T-cell (primary cell): Measurements from ENCODE around the gene GPR42. TPM values are rescaled to one million over a fixed set of nuclear protein-coding genes. Genes with fewer than 3 reads are reported as not detected.

Source experiments
- ATAC-seq, 4 experiments: fragments of 200-7000 bp in 3 of 4; fragments of 150-1000 bp in 1 of 4; cut with Tn5 transposase; replicated peaks in 1 of 4; 1 replicate in 3 of 4; 2 replicates in 1 of 4; pipeline ENCODE4 v1.10.0; 2021; ENCODE audit warnings: moderate library complexity in 3 of 4, mild to moderate bottlenecking in 2 of 4, moderate number of reproducible peaks in 1 of 4
- CTCF ChIA-PET, 2 donors: fragments of 300-600 bp; sonication (Branson Sonifier 250); formaldehyde crosslinking; loops; one replicate each; lab custom pipeline; 2022; ENCODE audit warnings: antibody characterized with exemption in 2 of 2; lab: Charles Lee
- POLR2A ChIA-PET, 2 donors: fragments of 300-600 bp; sonication (Branson Sonifier 250); formaldehyde crosslinking; loops; one replicate each; lab custom pipeline; 2022; ENCODE audit warnings: antibody characterized with exemption in 2 of 2; lab: Charles Lee
- DNase-seq, 35 experiments: peaks; one replicate each; pipeline versions ENCODE4 v3.0.0 to v3.0.0-alpha.2; 2013 to 2023
- H3K27ac ChIP-seq: one replicate; pipeline ENCODE4 v1.5.1; 2013; ENCODE audit warnings: low read length
- H3K27me3 ChIP-seq, 2 experiments: replicated peaks in 1 of 2; 1 replicate in 1 of 2; 2 replicates in 1 of 2; pipeline versions ENCODE4 v1.6.1 to v1.7.0; 2013; ENCODE audit warnings: low read length in 1 of 2, mixed read lengths in 1 of 2; ENCODE audit not compliant: control insufficient read depth in 2 of 2, insufficient read depth in 2 of 2; ENCODE audit errors: extremely low read depth in 1 of 2
- H3K36me3 ChIP-seq, 2 donors: 1 replicate in 1 of 2; 2 replicates in 1 of 2; pipeline versions ENCODE4 v1.6.1 to v1.7.0; 2013; ENCODE audit warnings: low read length in 1 of 2; ENCODE audit not compliant: control insufficient read depth in 2 of 2, insufficient read depth in 1 of 2; ENCODE audit errors: extremely low read depth in 1 of 2
- H3K4me1 ChIP-seq, 2 experiments: 1 replicate in 1 of 2; 2 replicates in 1 of 2; pipeline versions ENCODE4 v1.6.1 to v1.7.0; 2013; ENCODE audit warnings: low read length in 2 of 2, mixed read lengths in 1 of 2; ENCODE audit not compliant: insufficient read depth in 2 of 2, control insufficient read depth in 1 of 2; ENCODE audit errors: extremely low read depth in 1 of 2
- H3K4me3 ChIP-seq, 2 donors: 1 replicate in 1 of 2; 2 replicates in 1 of 2; pipeline versions ENCODE4 v1.5.1 to v1.7.0; 2013; ENCODE audit warnings: mild to moderate bottlenecking in 2 of 2, low read length in 1 of 2, moderate library complexity in 1 of 2; ENCODE audit not compliant: control insufficient read depth in 1 of 2; ENCODE audit errors: extremely low read depth in 1 of 2
- H3K9me3 ChIP-seq: 2 replicates; pipeline ENCODE4 v1.7.0; 2013
- H3K27ac Mint-ChIP-seq, 2 donors: one replicate each; pipeline ENCODE4 v1.8.0; 2020 to 2021; ENCODE audit warnings: mild to moderate bottlenecking in 2 of 2, mixed read lengths in 2 of 2
- H3K27me3 Mint-ChIP-seq, 2 donors: one replicate each; pipeline ENCODE4 v1.8.0; 2021 to 2022; ENCODE audit warnings: mixed read lengths in 2 of 2
- H3K36me3 Mint-ChIP-seq: one replicate; pipeline ENCODE4 v1.8.0; 2021; ENCODE audit warnings: mixed read lengths
- H3K4me1 Mint-ChIP-seq, 3 donors: one replicate each; pipeline ENCODE4 v1.8.0; 2020 to 2022; ENCODE audit warnings: mixed read lengths in 3 of 3, mild to moderate bottlenecking in 1 of 3
- H3K4me3 Mint-ChIP-seq, 3 donors: one replicate each; pipeline ENCODE4 v1.8.0; 2020 to 2022; ENCODE audit warnings: mild to moderate bottlenecking in 3 of 3, mixed read lengths in 3 of 3, moderate library complexity in 3 of 3
- H3K9me3 Mint-ChIP-seq, 3 donors: one replicate each; pipeline ENCODE4 v1.8.0; 2020 to 2022; ENCODE audit warnings: mixed read lengths in 3 of 3
- WGBS: methylation state at CpG from one replicate; pipeline ENCODE4 v1.1.5; 2013; ENCODE audit warnings: missing lambda C conversion rate; ENCODE audit not compliant: insufficient coverage; 5-methylcytosine and 5-hydroxymethylcytosine counted together
- total RNA-seq, 35 experiments: library from RNA in 6 of 35; stranded (reverse) in 6 of 35; fragments of 120-200 nt in 1 of 35; gene quantifications; one replicate each; pipeline versions ENCODE4 v1.2.1 to v1.2.4 and lab custom pipeline; 2013 to 2026

Gene GPR42
- total RNA-seq, 5 donors from 2014 or later (not counting 1 experiment from before 2014, with no cell fraction given): not detected

GRCh38 chr19:35417713-35418534 lies 47.1 kb downstream of the GPR42 start:
- no CpG with 5 or more reads among the region's 7 CpGs for WGBS
- DNase-seq: no peak
- no peaks in the 10 kb centered on the region for H3K9me3 ChIP-seq

GRCh38 chr19:35419046-35419445 lies 48.2 kb downstream of the GPR42 start:
- H3K4me3 ChIP-seq: no peak overlapping the region
- H3K27me3 ChIP-seq: peaks cover 3 to 14% of the 10 kb centered on the region in 2 experiments
- no peak overlapping the region for H3K27ac ChIP-seq
- no CpG with 5 or more reads among the region's 3 CpGs for WGBS
- Mint-ChIP-seq H3K4me1 (peaks cover 0 to 2% (median 0%) of the 10 kb centered on the region in 3 donors), H3K27ac (no peak overlapping the region), H3K36me3 (no peaks in the 10 kb centered on the region), H3K4me3 (no peak overlapping the region), H3K9me3 (no peaks in the 10 kb centered on the region), H3K27me3 (peaks cover 20 to 24% of the 10 kb centered on the region in 2 donors)
- H3K9me3 ChIP-seq: no peaks in the 10 kb centered on the region
- H3K36me3 ChIP-seq: no peaks in the 10 kb centered on the region
- DNase-seq (no peak), ATAC-seq (no peak)
- CTCF ChIA-PET: no interaction called here
- POLR2A ChIA-PET: no interaction called here
- H3K4me1 ChIP-seq: peaks cover 0 to 3% of the 10 kb centered on the region in 2 experiments

More at GRCh38 chr19:35417713-35418534, 47.1 kb downstream of the GPR42 start:
- H3K4me1 Mint-ChIP-seq: peaks cover 0 to 2% (median 0%) of the 10 kb centered on the region in 3 donors
- no peaks in the 10 kb centered on the region for H3K9me3 Mint-ChIP-seq
- Histone ChIP-seq H3K27me3 (peaks cover 3 to 14% of the 10 kb centered on the region in 2 experiments), H3K36me3 (no peaks in the 10 kb centered on the region), H3K4me1 (peaks cover 0 to 3% of the 10 kb centered on the region in 2 experiments), H3K27ac (no peak overlapping the region), H3K4me3 (no peak overlapping the region)
- no peak overlapping the region for H3K4me3 Mint-ChIP-seq
- ATAC-seq: no peak
- H3K27ac Mint-ChIP-seq: no peak overlapping the region
- ChIA-PET POLR2A (no interaction called here), CTCF (no interaction called here)
- H3K27me3 Mint-ChIP-seq: peaks cover 20 to 28% of the 10 kb centered on the region in 2 donors
- H3K36me3 Mint-ChIP-seq: no peaks in the 10 kb centered on the region

- Histone ChIP-seq H3K4me3 (no peak overlapping the region), H3K27me3 (peaks cover 3 to 14% of the 10 kb centered on the region in 2 experiments), H3K27ac (no peak overlapping the region), H3K9me3 (no peaks in the 10 kb centered on the region), H3K4me1 (peaks cover 0 to 3% of the 10 kb centered on the region in 2 experiments), H3K36me3 (no peaks in the 10 kb centered on the region)
- H3K9me3 Mint-ChIP-seq: no peaks in the 10 kb centered on the region
- no peak overlapping the region for H3K4me3 Mint-ChIP-seq
- H3K27ac Mint-ChIP-seq: no peak overlapping the region
- peaks cover 0 to 2% (median 0%) of the 10 kb centered on the region in 3 donors for H3K4me1 Mint-ChIP-seq
- ATAC-seq (no peak), DNase-seq (no peak)
- POLR2A ChIA-PET: no interaction called here
- no peaks in the 10 kb centered on the region for H3K36me3 Mint-ChIP-seq
- WGBS: no CpG with 5 or more reads among the region's 5 CpGs
- CTCF ChIA-PET: no interaction called here
- H3K27me3 Mint-ChIP-seq: peaks cover 20 to 25% of the 10 kb centered on the region in 2 donors
Measured at GRCh38 chr19:35419805-35420204, 48.9 kb downstream of the GPR42 start.

- no peak overlapping the region for H3K27ac ChIP-seq
- peaks cover 12 to 17% of the 10 kb centered on the region in 2 donors for H3K27me3 Mint-ChIP-seq
- H3K27ac Mint-ChIP-seq: no peak overlapping the region
- H3K36me3 Mint-ChIP-seq: no peaks in the 10 kb centered on the region
- ChIA-PET POLR2A (no interaction called here), CTCF (interaction anchor here in 1 of 2 donors (0.6 kb wide), 1 partner anchor 10 kb away, joined by 4 read pairs; no protein-coding TSS in a partner anchor)
- 83% methylated on average over 7 of the region's 11 CpGs for WGBS
- no peak overlapping the region for H3K4me3 ChIP-seq
- H3K27me3 ChIP-seq: peaks cover 3 to 17% of the 10 kb centered on the region in 2 experiments
- peaks cover 0 to 2% (median 0%) of the 10 kb centered on the region in 3 donors for H3K4me1 Mint-ChIP-seq
- H3K9me3 ChIP-seq: no peaks in the 10 kb centered on the region
- ATAC-seq (no peak), DNase-seq (no peak)
- peaks cover 0 to 3% of the 10 kb centered on the region in 2 experiments for H3K4me1 ChIP-seq
- H3K36me3 ChIP-seq: no peaks in the 10 kb centered on the region
- no peaks in the 10 kb centered on the region for H3K9me3 Mint-ChIP-seq
- H3K4me3 Mint-ChIP-seq: no peak overlapping the region
Measured at GRCh38 chr19:35421362-35421761, 50.5 kb downstream of the GPR42 start.

Other genes starting within 250 kb of the GPR42 start
- gene LGI4, start 236.0 kb upstream of the GPR42 start, total RNA-seq: 1 to 10 TPM in 1 of 5 donors, under 1 TPM in 4; 0.15 to 1.1 (median 0.89) TPM
- gene FXYD1, start 232.2 kb upstream of the GPR42 start, total RNA-seq: 1 to 10 TPM in 4 of 5 donors, under 1 TPM in 1; 0.70 to 7.7 (median 4.8) TPM
- gene FXYD7, start 227.8 kb upstream of the GPR42 start, total RNA-seq: 10 to 100 TPM in 4 of 5 donors, 1 to 10 TPM in 1; 8.8 to 24.0 (median 12.6) TPM
- gene FXYD5, start 216.3 kb upstream of the GPR42 start, total RNA-seq: 100 to 1,000 TPM; 440 to 616 (median 504) TPM
- gene FAM187B, start 142.3 kb upstream of the GPR42 start, total RNA-seq: not detected
- 10 to 100 TPM; 36.8 to 64.9 (median 57.4) TPM for gene LSR, start 122.1 kb upstream of the GPR42 start, total RNA-seq
- gene USF2, start 102.1 kb upstream of the GPR42 start, total RNA-seq: 100 to 1,000 TPM; 207 to 255 (median 249) TPM
- gene HAMP, start 88.5 kb upstream of the GPR42 start, total RNA-seq: 1 to 10 TPM in 4 of 5 donors, under 1 TPM in 1; 0.65 to 1.9 (median 1.1) TPM
- gene MAG, start 78.9 kb upstream of the GPR42 start, total RNA-seq: under 1 TPM in 2 of 5 donors, not detected in 3; 0.16 to 0.19 TPM
- 10 to 100 TPM in 1 of 5 donors, 1 to 10 TPM in 4; 6.6 to 25.7 (median 8.7) TPM for gene CD22, start 41.9 kb upstream of the GPR42 start, total RNA-seq
- gene FFAR1, start 23.2 kb upstream of the GPR42 start, total RNA-seq: under 1 TPM in 2 of 5 donors, not detected in 3; 0.21 to 0.35 TPM
- gene FFAR3, start 12.6 kb upstream of the GPR42 start, total RNA-seq: under 1 TPM in 1 of 5 donors, not detected in 4; 0.47 TPM
- not detected for gene FFAR2, start 77.2 kb downstream of the GPR42 start, total RNA-seq
- not detected for gene KRTDAP, start 119.4 kb downstream of the GPR42 start, total RNA-seq
- gene DMKN, start 142.6 kb downstream of the GPR42 start, total RNA-seq: 1 to 10 TPM in 4 of 5 donors, not detected in 1; 1.8 to 2.3 (median 2.1) TPM
- gene SBSN, start 157.2 kb downstream of the GPR42 start, total RNA-seq: under 1 TPM in 1 of 5 donors, not detected in 4; 0.23 TPM
- gene GAPDHS, start 162.4 kb downstream of the GPR42 start, total RNA-seq: not detected
- 10 to 100 TPM; 27.5 to 46.6 (median 44.2) TPM for gene TMEM147, start 174.6 kb downstream of the GPR42 start, total RNA-seq
- gene ATP4A, start 192.6 kb downstream of the GPR42 start, total RNA-seq: not detected
- gene PMIS2, start 215.1 kb downstream of the GPR42 start, total RNA-seq: not detected
- 10 to 100 TPM; 25.5 to 34.1 (median 29.3) TPM for gene HAUS5, start 241.7 kb downstream of the GPR42 start, total RNA-seq